Duodenal mucosa (tissue), 2 donors: ENCODE data around the gene TMEM45A.
"Not testable (repeated sequence)": the region's sequence is repeated elsewhere in the genome, so short reads cannot be mapped to it uniquely, and the experiment has no call there.

Experiments
- H3K27ac ChIP-seq: one replicate; pipeline ENCODE4 v1.7.0; 2013; ENCODE audit warnings: low read depth, low read length
- H3K27me3 ChIP-seq, 2 donors: one replicate each; pipeline ENCODE4 v1.7.0; 2013; ENCODE audit warnings: low read length in 2 of 2, control low read depth in 1 of 2; ENCODE audit not compliant: insufficient read depth in 2 of 2, control insufficient read depth in 1 of 2
- H3K36me3 ChIP-seq, 2 donors: one replicate each; pipeline ENCODE4 v1.7.0; 2013; ENCODE audit warnings: low read length in 2 of 2, control low read depth in 1 of 2; ENCODE audit not compliant: insufficient read depth in 2 of 2, control insufficient read depth in 1 of 2
- H3K4me1 ChIP-seq, 2 donors: one replicate each; pipeline ENCODE4 v1.7.0; 2013; ENCODE audit warnings: low read length in 2 of 2, control low read depth in 1 of 2; ENCODE audit not compliant: insufficient read depth in 2 of 2, control insufficient read depth in 1 of 2
- H3K4me3 ChIP-seq, 2 donors: one replicate each; pipeline ENCODE4 v1.7.0; 2013; ENCODE audit warnings: low read length in 2 of 2, low read depth in 1 of 2
- H3K9ac ChIP-seq, 2 donors: one replicate each; pipeline ENCODE4 v1.7.0; 2013; ENCODE audit warnings: low read length in 2 of 2, low read depth in 1 of 2
- H3K9me3 ChIP-seq, 2 donors: one replicate each; pipeline ENCODE4 v1.7.0; 2013; ENCODE audit warnings: low read length in 2 of 2, control low read depth in 1 of 2; ENCODE audit not compliant: control insufficient read depth in 1 of 2

The TMEM45A gene

GRCh38 chr3:100463002-100463401, 29.4 kb upstream of the TMEM45A start:
- H3K4me3 ChIP-seq = no peak overlapping the region
- no peaks in the 10 kb centered on the region for H3K27me3 ChIP-seq
- H3K4me1 ChIP-seq = peaks cover 0 to 7% of the 10 kb centered on the region in 2 donors
- H3K36me3 ChIP-seq = no peaks in the 10 kb centered on the region
- H3K27ac ChIP-seq = no peak overlapping the region
- H3K9me3 ChIP-seq = peaks cover 0 to 5% of the 10 kb centered on the region in 2 donors
- no peak overlapping the region for H3K9ac ChIP-seq

DNA sequence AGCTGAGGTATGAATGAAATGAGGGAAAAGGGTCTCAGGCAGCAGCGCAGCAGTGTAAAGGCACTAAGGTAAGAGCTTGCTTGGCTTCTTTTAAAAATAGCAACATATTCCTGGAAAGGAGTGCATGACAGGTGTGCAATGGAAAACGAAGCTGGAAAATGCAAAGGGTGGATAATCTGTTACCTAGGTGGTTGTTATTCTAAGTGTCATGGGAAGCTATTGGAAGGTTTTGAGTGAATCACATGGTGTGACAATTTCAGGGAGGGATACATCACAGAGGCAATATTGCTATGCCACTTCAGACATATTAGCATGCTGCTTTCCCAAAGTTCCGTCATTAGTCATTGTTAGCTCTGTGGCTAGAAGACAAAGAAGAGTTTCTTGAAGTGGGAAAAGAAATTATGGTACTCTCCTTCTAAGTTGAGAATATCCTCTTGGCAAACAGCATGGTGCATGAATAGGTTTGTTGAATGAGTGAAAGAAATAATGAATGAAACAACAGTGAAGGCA, 28.7 kb upstream of the TMEM45A start:
- Histone ChIP-seq H3K36me3 (no peaks in the 10 kb centered on the region), H3K27me3 (no peaks in the 10 kb centered on the region), H3K9ac (no peak overlapping the region), H3K4me1 (peaks cover 0 to 7% of the 10 kb centered on the region in 2 donors), H3K27ac (no peak overlapping the region), H3K4me3 (no peak overlapping the region), H3K9me3 (peaks cover 0 to 9% of the 10 kb centered on the region in 2 donors)

DNA sequence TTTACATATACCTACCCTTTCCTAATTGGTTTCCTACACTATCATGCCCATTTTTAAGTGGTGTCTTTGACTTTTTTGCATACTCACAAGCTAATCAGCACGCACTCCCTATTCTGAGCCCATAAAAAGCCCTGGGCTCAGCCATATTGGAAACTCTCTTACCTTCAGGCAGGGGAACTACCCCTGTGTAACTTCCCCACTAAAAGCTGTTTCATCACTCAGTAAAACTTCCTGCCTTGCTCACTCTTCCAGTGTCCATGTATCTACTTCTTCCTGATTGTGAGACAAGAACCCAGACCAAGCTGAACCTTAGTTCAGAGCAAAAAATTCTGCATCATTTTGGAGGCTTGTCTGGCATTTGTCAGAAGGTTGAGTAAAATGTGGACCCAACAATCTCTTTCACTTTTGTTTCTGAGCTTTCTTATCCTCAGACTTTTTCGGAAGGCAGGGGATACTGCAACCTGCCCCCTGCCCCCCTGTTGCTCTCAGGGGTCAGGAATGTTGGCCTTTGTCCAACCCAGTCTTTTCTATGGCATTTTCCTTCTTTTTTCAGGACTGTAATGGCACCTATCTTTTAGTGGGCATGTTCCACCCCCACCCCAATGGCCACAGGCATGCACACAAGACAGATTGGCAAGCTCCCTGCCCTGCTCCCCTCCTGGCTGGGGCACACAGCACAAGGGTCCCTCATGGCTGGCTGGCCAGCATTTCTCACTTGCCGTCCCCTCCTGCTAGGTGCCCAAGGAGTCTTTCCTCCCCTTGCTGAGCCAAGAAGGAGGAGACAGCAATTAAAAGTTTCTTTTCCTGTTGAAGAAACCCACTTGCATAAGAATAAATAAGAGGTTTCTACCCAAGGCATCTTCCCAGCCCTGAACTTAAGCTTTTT, 26.3 kb upstream of the TMEM45A start:
- Histone ChIP-seq H3K9ac (no peak overlapping the region), H3K27ac (no peak overlapping the region), H3K36me3 (no peaks in the 10 kb centered on the region), H3K27me3 (no peaks in the 10 kb centered on the region), H3K9me3 (peaks cover 0 to 12% of the 10 kb centered on the region in 2 donors), H3K4me3 (no peak overlapping the region), H3K4me1 (peaks cover 0 to 7% of the 10 kb centered on the region in 2 donors)

DNA sequence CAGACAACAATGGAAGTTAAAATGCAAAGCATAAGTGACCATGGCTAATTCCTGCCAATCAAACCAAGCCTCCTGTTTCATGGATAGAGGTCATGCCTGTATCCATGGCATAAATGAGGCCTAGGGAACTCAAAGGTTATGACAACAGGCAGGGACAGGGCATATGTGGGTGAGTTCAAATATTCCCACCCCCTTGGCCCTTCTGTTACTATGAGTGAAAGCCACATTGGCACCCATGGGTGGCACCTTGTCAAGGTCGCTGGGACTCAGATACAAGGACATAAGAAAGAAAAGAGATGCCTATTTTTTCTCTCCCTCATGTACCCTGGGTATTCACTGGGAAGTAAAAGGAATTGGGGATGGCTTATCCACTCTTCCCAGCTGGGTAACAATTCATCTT, 25.3 kb upstream of the TMEM45A start:
- Histone ChIP-seq H3K9ac (no peak overlapping the region), H3K9me3 (peaks cover 0 to 12% of the 10 kb centered on the region in 2 donors), H3K4me3 (no peak overlapping the region), H3K4me1 (peaks cover 0 to 7% of the 10 kb centered on the region in 2 donors), H3K36me3 (no peaks in the 10 kb centered on the region), H3K27ac (no peak overlapping the region), H3K27me3 (no peaks in the 10 kb centered on the region)

- H3K9ac ChIP-seq = no peak overlapping the region
- no peaks in the 10 kb centered on the region for H3K36me3 ChIP-seq
- no peaks in the 10 kb centered on the region for H3K27me3 ChIP-seq
- peaks cover 0 to 7% of the 10 kb centered on the region in 2 donors for H3K4me1 ChIP-seq
- H3K4me3 ChIP-seq = no peak overlapping the region
- H3K27ac ChIP-seq = no peak overlapping the region
- peaks cover 0 to 12% of the 10 kb centered on the region in 2 donors for H3K9me3 ChIP-seq
Measured at GRCh38 chr3:100468676-100469075, 23.7 kb upstream of the TMEM45A start.

- H3K4me3 ChIP-seq = no peak overlapping the region
- no peaks in the 10 kb centered on the region for H3K36me3 ChIP-seq
- H3K4me1 ChIP-seq = peaks cover 0 to 5% of the 10 kb centered on the region in 2 donors
- H3K27me3 ChIP-seq = no peaks in the 10 kb centered on the region
- H3K9ac ChIP-seq = no peak overlapping the region
- H3K9me3 ChIP-seq = peaks cover 0 to 12% of the 10 kb centered on the region in 2 donors
- no peak overlapping the region for H3K27ac ChIP-seq
Measured at GRCh38 chr3:100470951-100471350, 21.5 kb upstream of the TMEM45A start.

GRCh38 chr3:100471444-100471843, 21.0 kb upstream of the TMEM45A start:
- H3K27ac ChIP-seq = no peak overlapping the region

GRCh38 chr3:100477851-100478360, 14.5 kb upstream of the TMEM45A start:
- H3K9ac ChIP-seq, H3K9me3 ChIP-seq, H3K27ac ChIP-seq, H3K4me3 ChIP-seq, H3K4me1 ChIP-seq, H3K36me3 ChIP-seq, H3K27me3 ChIP-seq: not testable (repeated sequence)

More at GRCh38 chr3:100471444-100471843, 21.0 kb upstream of the TMEM45A start:
- Histone ChIP-seq H3K27me3 (no peaks in the 10 kb centered on the region), H3K36me3 (no peaks in the 10 kb centered on the region), H3K4me1 (peaks cover 0 to under 1% of the 10 kb centered on the region in 2 donors), H3K9me3 (peaks cover 0 to 12% of the 10 kb centered on the region in 2 donors), H3K4me3 (no peak overlapping the region), H3K9ac (no peak overlapping the region)

GRCh38 chr3:100478521-100478920, 13.9 kb upstream of the TMEM45A start:
- H3K4me1 ChIP-seq, H3K9ac ChIP-seq, H3K27ac ChIP-seq, H3K27me3 ChIP-seq, H3K36me3 ChIP-seq, H3K9me3 ChIP-seq, H3K4me3 ChIP-seq: not testable (repeated sequence)

- Histone ChIP-seq H3K27ac (no peak overlapping the region), H3K36me3 (no peaks in the 10 kb centered on the region), H3K4me1 (no peaks in the 10 kb centered on the region), H3K4me3 (no peak overlapping the region), H3K9me3 (no peaks in the 10 kb centered on the region), H3K9ac (no peak overlapping the region), H3K27me3 (peaks cover 0 to 5% of the 10 kb centered on the region in 2 donors)
Measured at GRCh38 chr3:100480081-100480480, 12.3 kb upstream of the TMEM45A start.
